GM19023 (cell line): ENCODE measurements around the gene ANO6.

Experiments
- ATAC-seq: cut with Tn5 transposase; IDR thresholded peaks from one replicate; pipeline ENCODE4 v1.9.1; 2021; ENCODE audit warnings: mild to moderate bottlenecking, moderate library complexity; ENCODE audit not compliant: unreplicated experiment

ANO6 gene

GRCh38 chr12:45212064-45212463, 3.8 kb upstream of the ANO6 start:
- no peak for ATAC-seq

- ATAC-seq, result no peak
Measured at GRCh38 chr12:45213107-45213506, 2.8 kb upstream of the ANO6 start.

- ATAC-seq, result no peak
Measured at GRCh38 chr12:45214071-45214470, 1.8 kb upstream of the ANO6 start.

- ATAC-seq, result no peak
Measured at GRCh38 chr12:45214749-45215418, 1.0 kb upstream of the ANO6 start.

- peak; percentile 45 for ATAC-seq
Measured at GRCh38 chr12:45216230-45216982, 511 bp downstream of the ANO6 start.

- ATAC-seq, result no peak
Measured at GRCh38 chr12:45216983-45217485, 1.1 kb downstream of the ANO6 start.

- ATAC-seq, result no peak
Measured at GRCh38 chr12:45217846-45218245, 2.0 kb downstream of the ANO6 start.

GRCh38 chr12:45219621-45220020, 3.7 kb downstream of the ANO6 start:
- ATAC-seq, result no peak

- ATAC-seq, result no peak
Measured at GRCh38 chr12:45220363-45220931, 4.6 kb downstream of the ANO6 start.

GRCh38 chr12:45220969-45221368, 5.1 kb downstream of the ANO6 start:
- no peak for ATAC-seq

- ATAC-seq, result no peak
Measured at GRCh38 chr12:45223868-45224267, 8.0 kb downstream of the ANO6 start.

GRCh38 chr12:45224311-45224710, 8.4 kb downstream of the ANO6 start:
- ATAC-seq, result no peak

GRCh38 chr12:45226021-45226420, 10.1 kb downstream of the ANO6 start:
- ATAC-seq, result no peak

GRCh38 chr12:45227316-45228067, 11.6 kb downstream of the ANO6 start:
- no peak for ATAC-seq

GRCh38 chr12:45231515-45232145, 15.7 kb downstream of the ANO6 start:
- no peak for ATAC-seq

GRCh38 chr12:45232146-45232755, 16.4 kb downstream of the ANO6 start:
- no peak for ATAC-seq

- ATAC-seq, result peak; percentile 48
Measured at GRCh38 chr12:45232756-45233372, 17.0 kb downstream of the ANO6 start.

- ATAC-seq, result peak; percentile 5
Measured at GRCh38 chr12:45234139-45234865, 18.4 kb downstream of the ANO6 start.
